ENCODE results near the gene PITX2.

Gene PITX2

DNA sequence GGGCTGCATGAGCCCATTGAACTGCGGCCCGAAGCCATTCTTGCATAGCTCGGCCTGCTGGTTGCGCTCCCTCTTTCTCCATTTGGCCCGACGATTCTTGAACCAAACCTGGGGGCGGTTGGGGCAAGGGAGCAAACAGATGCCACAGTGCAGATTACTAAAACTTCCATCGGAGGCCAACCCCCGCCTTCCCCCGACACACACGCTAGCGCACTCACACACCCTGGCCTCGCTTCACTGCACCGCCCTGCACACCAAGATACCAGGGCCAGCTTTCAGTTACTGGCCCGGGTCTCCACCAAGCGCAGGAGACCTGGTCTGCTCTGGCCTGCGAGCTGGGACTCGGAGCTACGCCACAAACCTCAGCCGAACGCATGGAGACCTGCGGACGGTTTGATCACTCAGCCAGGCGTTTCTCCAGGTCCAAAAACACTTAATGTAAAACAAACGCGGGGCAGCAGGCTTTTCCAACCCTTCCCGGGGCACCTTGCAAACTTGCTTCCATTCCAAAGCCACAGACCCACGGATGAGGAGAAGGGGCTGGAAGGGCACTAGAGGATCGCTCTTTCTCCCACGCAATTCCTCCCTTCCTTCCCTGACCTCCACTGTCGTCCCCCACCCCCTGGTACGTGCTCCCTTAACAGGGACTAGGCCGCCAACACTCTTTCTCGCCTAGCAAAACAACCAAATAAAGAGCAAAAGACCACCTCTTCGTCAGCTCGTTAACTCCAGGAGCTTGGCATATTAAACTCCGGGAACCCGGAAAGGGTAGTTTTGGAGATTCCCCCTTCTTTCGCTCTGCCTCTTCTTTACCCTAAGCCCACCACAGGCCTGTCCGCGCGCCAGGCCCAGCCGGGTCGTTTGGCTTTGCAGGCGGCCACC is 4.1 kb downstream of the PITX2 start:
- TF ChIP-seq, protein P1, sequence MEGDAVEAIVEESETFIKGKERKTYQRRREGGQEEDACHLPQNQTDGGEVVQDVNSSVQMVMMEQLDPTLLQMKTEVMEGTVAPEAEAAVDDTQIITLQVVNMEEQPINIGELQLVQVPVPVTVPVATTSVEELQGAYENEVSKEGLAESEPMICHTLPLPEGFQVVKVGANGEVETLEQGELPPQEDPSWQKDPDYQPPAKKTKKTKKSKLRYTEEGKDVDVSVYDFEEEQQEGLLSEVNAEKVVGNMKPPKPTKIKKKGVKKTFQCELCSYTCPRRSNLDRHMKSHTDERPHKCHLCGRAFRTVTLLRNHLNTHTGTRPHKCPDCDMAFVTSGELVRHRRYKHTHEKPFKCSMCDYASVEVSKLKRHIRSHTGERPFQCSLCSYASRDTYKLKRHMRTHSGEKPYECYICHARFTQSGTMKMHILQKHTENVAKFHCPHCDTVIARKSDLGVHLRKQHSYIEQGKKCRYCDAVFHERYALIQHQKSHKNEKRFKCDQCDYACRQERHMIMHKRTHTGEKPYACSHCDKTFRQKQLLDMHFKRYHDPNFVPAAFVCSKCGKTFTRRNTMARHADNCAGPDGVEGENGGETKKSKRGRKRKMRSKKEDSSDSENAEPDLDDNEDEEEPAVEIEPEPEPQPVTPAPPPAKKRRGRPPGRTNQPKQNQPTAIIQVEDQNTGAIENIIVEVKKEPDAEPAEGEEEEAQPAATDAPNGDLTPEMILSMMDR (IDR thresholded peaks at IDR 0.05; ENCODE audit: low read length, missing control alignments), result no peak
- no peak overlapping the region for H3K4me3 ChIP-seq (replicated peaks; ENCODE audit: low read depth, low read length)
- no peak for DNase-seq (ENCODE audit: low read depth)

GRCh38 chr4:110617646-110618580 is 5.0 kb downstream of the PITX2 start:
- no peak for DNase-seq (ENCODE audit: low read depth)
- TF ChIP-seq, protein P1 (IDR thresholded peaks at IDR 0.05; ENCODE audit: low read length, missing control alignments), result no peak
- H3K4me3 ChIP-seq (replicated peaks; ENCODE audit: low read depth, low read length), result no peak overlapping the region

- TF ChIP-seq, protein P1 (IDR thresholded peaks at IDR 0.05; ENCODE audit: low read length, missing control alignments), result no peak
- DNase-seq (ENCODE audit: low read depth), result no peak
- H3K4me3 ChIP-seq (replicated peaks; ENCODE audit: low read depth, low read length), result no peak overlapping the region
These were observed 5.7 kb downstream of the PITX2 start for GRCh38 chr4:110617075-110617640.

- DNase-seq (ENCODE audit: low read depth), result no peak
These were observed 6.4 kb downstream of the PITX2 start for GRCh38 chr4:110616238-110617074.

GRCh38 chr4:110615353-110616237 is 7.3 kb downstream of the PITX2 start:
- TF ChIP-seq, protein P1 (IDR thresholded peaks at IDR 0.05; ENCODE audit: low read length, missing control alignments), result no peak
- no peak overlapping the region for H3K4me3 ChIP-seq (replicated peaks; ENCODE audit: low read depth, low read length)
- no peak for DNase-seq (ENCODE audit: low read depth)

More at GRCh38 chr4:110616238-110617074, 6.4 kb downstream of the PITX2 start:
- no peak overlapping the region for H3K4me3 ChIP-seq (replicated peaks; ENCODE audit: low read depth, low read length)
- TF ChIP-seq, protein P1 (IDR thresholded peaks at IDR 0.05; ENCODE audit: low read length, missing control alignments), result no peak
